ENCODE results near the gene SH3RF3.

DNA sequence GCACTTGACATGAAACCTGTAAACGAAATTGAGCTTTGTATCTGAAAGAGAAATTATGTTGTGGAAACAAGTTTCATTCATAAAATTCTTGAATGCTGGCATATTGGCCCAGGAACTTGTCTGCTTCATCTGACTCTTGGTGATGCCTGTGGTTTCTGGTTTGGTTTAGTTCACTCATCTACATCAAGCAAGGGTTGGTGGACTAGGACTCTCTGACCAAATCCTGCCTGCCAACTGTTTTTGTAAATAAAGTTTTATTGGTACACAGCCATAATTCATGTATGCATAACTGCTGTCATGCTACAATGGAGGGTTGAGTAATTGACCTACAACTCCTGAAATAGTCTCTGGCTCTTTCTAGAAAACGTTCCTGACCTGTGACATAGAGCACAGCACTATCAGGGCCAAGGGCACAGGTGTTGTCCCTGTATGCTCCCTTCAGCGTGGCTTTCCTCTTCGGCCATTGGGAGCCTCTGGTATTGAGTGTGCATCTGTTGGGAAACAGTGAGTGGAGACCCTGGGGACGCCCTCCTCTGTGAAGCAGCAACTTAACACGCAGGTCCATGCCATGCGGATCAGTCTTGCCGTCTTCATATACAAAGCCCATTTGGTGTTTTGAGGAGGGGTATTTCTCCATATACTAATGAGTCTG lies 226.3 kb downstream of the SH3RF3 start:
- no peak for TF ChIP-seq CTCF (IDR thresholded peaks at IDR 0.05)
- no peak for TF ChIP-seq POLR2AphosphoS5 (IDR thresholded peaks at IDR 0.05; ENCODE audit: insufficient read depth in 1 of 2, low read depth in 1 of 2)
- TF ChIP-seq POLR2A (IDR thresholded peaks at IDR 0.05): no peak

Measured in vagina (tissue), 2 donors.